K562 (cell line): ENCODE measurements around the gene GAB2. TPM values are rescaled to one million over a fixed set of nuclear protein-coding genes. Genes with fewer than 3 reads are reported as not detected.

Experiments
- ATAC-seq: fragments of 200-7000 bp; cut with Tn5 transposase; 3 replicates; pipeline ENCODE4 v1.9.1; 2020; ENCODE audit warnings: moderate library complexity
- BruUV-seq: library from RNA; stranded (reverse); fragments of 400-500 nt; replicated peaks from 2 replicates; lab custom pipeline; 2021; lab: Mats Ljungman, UMichigan
- CTCF ChIA-PET: fragments of 300-600 bp; formaldehyde crosslinking; extraction: SDS; loops from one replicate; lab custom pipeline; 2021; ENCODE audit warnings: low intra/inter-chr PET ratio; lab: Yijun Ruan, JAX
- POLR2A ChIA-PET: fragments of 300-600, 350-650 bp; sonication (Branson Sonifier 250); formaldehyde crosslinking; extraction: SDS; loops from one replicate; lab custom pipeline; 2021; ENCODE audit warnings: antibody characterized with exemption, inconsistent platforms; lab: Yijun Ruan, JAX
- DNase-seq, 4 experiments: peaks; one replicate each; pipeline versions ENCODE4 v3.0.0 to v3.0.0-alpha.2; 2011 to 2018; ENCODE audit warnings: low spot score in 3 of 4, mixed read lengths in 3 of 4; ENCODE audit errors: extremely low read depth in 1 of 4
- FAIRE-seq: peaks from 2 replicates; lab custom pipeline; 2011; peaks lifted over from hg19 to GRCh38; lab: Jason Lieb, UNC
- H2AFZ ChIP-seq: 2 replicates; pipeline ENCODE4 v1.6.0; 2011; ENCODE audit warnings: low read depth, low read length, control low read depth, inconsistent platforms
- H3K27ac ChIP-seq: fragments of 200-600 bp; 3 replicates; pipeline ENCODE4 v1.8.0; 2011; ENCODE audit warnings: low read depth, mild to moderate bottlenecking, control low read depth, inconsistent platforms, low read length, moderate library complexity, mixed read lengths; ENCODE audit errors: extremely low read depth
- H3K27me3 ChIP-seq, 2 experiments: fragments of 300-600 bp in 1 of 2; 2 replicates in 1 of 2; 3 replicates in 1 of 2; pipeline versions ENCODE4 v1.6.0 to v1.8.0; 2011; ENCODE audit warnings: inconsistent platforms in 2 of 2, low read length in 2 of 2, mild to moderate bottlenecking in 1 of 2, mixed read lengths in 1 of 2, moderate library complexity in 1 of 2; ENCODE audit not compliant: control insufficient read depth in 2 of 2, insufficient read depth in 2 of 2
- H3K36me3 ChIP-seq: fragments of 300-600 bp; 3 replicates; pipeline ENCODE4 v1.8.0; 2011; ENCODE audit warnings: mild to moderate bottlenecking, low read length, inconsistent platforms; ENCODE audit not compliant: control insufficient read depth, insufficient read depth
- H3K4me1 ChIP-seq, 2 experiments: fragments of 200-600 bp in 1 of 2; replicated peaks in 1 of 2; 2 replicates in 1 of 2; 3 replicates in 1 of 2; pipeline versions ENCODE4 v1.5.1 to v1.8.0; 2011; ENCODE audit warnings: inconsistent platforms in 2 of 2, low read length in 2 of 2, mild to moderate bottlenecking in 1 of 2, mixed read lengths in 1 of 2, moderate library complexity in 1 of 2; ENCODE audit not compliant: control insufficient read depth in 2 of 2, insufficient read depth in 2 of 2
- H3K4me2 ChIP-seq: 2 replicates; pipeline ENCODE4 v1.6.1; 2011; ENCODE audit warnings: low read length, control low read depth, inconsistent platforms, mixed read lengths; ENCODE audit not compliant: insufficient read depth
- H3K4me3 ChIP-seq: fragments of 200-600 bp; sonication (generic), shearing (Covaris generic); 2 replicates; pipeline ENCODE4 v1.5.1; 2016; ENCODE audit warnings: control low read depth, inconsistent platforms
- H3K79me2 ChIP-seq: fragments of 200-600 bp; 3 replicates; pipeline ENCODE4 v1.8.0; 2011; ENCODE audit warnings: low read length, inconsistent platforms; ENCODE audit not compliant: control insufficient read depth, insufficient read depth
- H3K9ac ChIP-seq, 2 experiments: 2 replicates each; pipeline versions ENCODE4 v1.6.0 to v1.6.1; 2011; ENCODE audit warnings: low read depth in 2 of 2, low read length in 2 of 2, control low read depth in 1 of 2, inconsistent platforms in 1 of 2, mild to moderate bottlenecking in 1 of 2, mixed read lengths in 1 of 2; ENCODE audit not compliant: insufficient read depth in 1 of 2
- H3K9me1 ChIP-seq: one replicate; pipeline ENCODE4 v1.6.0; 2011; ENCODE audit warnings: inconsistent platforms, mild to moderate bottlenecking, low read length, moderate library complexity; ENCODE audit not compliant: control insufficient read depth, insufficient read depth
- H3K9me3 ChIP-seq: replicated peaks from 2 replicates; pipeline ENCODE4 v1.5.1; 2011; ENCODE audit warnings: low read depth, low read length, inconsistent platforms; ENCODE audit not compliant: control insufficient read depth, insufficient read depth
- H4K20me1 ChIP-seq: replicated peaks from 2 replicates; pipeline ENCODE4 v1.6.1; 2011; ENCODE audit warnings: low read length, inconsistent platforms, mixed read lengths; ENCODE audit not compliant: control insufficient read depth, insufficient read depth
- CBFA2T3 ChIP-seq: fragments of 450-650 bp; IDR thresholded peaks from 2 replicates; pipeline ENCODE4 v1.6.1; 2017
- E4F1 ChIP-seq: fragments of 250-450 bp; sonication (Bioruptor Pico); IDR thresholded peaks from 2 replicates; pipeline ENCODE4 v1.5.0; 2021; ENCODE audit warnings: mild to moderate bottlenecking, borderline replicate concordance
- GATA2 ChIP-seq: sonication (generic); formaldehyde crosslinking; IDR thresholded peaks from 2 replicates; pipeline ENCODE4 v1.4.0; 2020; ENCODE audit warnings: mild to moderate bottlenecking, missing genetic modification reagents
- KLF1 ChIP-seq: fragments of 450-650 bp; IDR thresholded peaks from 2 replicates; pipeline ENCODE4 v1.6.1; 2016; ENCODE audit warnings: missing genetic modification characterization, missing compliant biosample characterization
- SAFB2 ChIP-seq: fragments of 200-400 bp; formaldehyde crosslinking; IDR thresholded peaks from 2 replicates; pipeline ENCODE4 v1.6.1; 2018; ENCODE audit warnings: borderline replicate concordance, low read length, low read depth, moderate library complexity; ENCODE audit not compliant: severe bottlenecking
- TCF3 ChIP-seq: sonication (generic); formaldehyde crosslinking; IDR thresholded peaks from 2 replicates; pipeline ENCODE4 v1.4.0; 2020; ENCODE audit warnings: mild to moderate bottlenecking, missing genetic modification reagents
- ZNF318 ChIP-seq, 2 experiments: fragments of 450-650 bp; IDR thresholded peaks; 2 replicates each; pipeline ENCODE4 v1.6.1; 2016; ENCODE audit warnings: mild to moderate bottlenecking in 2 of 2, borderline replicate concordance in 1 of 2, low read depth in 1 of 2, moderate library complexity in 1 of 2
- ZNF354B ChIP-seq: fragments of 250-450 bp; sonication (Bioruptor Pico); IDR thresholded peaks from 2 replicates; pipeline ENCODE4 v1.4.0; 2020
- WGBS: fragments of 100-300 bp; shearing (Covaris generic); methylation state at CpG from one replicate; pipeline ENCODE4 v1.1.6; 2016; ENCODE audit warnings: low coverage, mixed read lengths; ENCODE audit not compliant: insufficient coverage; ENCODE audit errors: missing lambda C conversion rate; 5-methylcytosine and 5-hydroxymethylcytosine counted together
- in situ Hi-C: fragments of 300-500 bp; cut with MboI; formaldehyde crosslinking; loops from 4 replicates; pipeline ENCODE4 v1.15.0; 2018; ENCODE audit warnings: inconsistent platforms, mixed read lengths
- intact Hi-C: fragments of 100-400 bp; cut with micrococcal nuclease; formaldehyde crosslinking; loops from 2 replicates; pipeline ENCODE4 v1.14.2; 2022
- polyA plus RNA-seq, 8 experiments: library from polyadenylated mRNA; depleted of rRNA in 4 of 8; stranded (reverse) in 5 of 8; unstranded in 3 of 8; fragments of >200 nt; fragmentation: Nextera tagmentation in 2 of 8; fragmentation: Illumina TruSeq in 1 of 8; extraction: Ambion mirVana in 2 of 8; extraction: Trizol in 1 of 8; gene quantifications; 2 replicates each; pipeline versions ENCODE4 v1.2.1 to v1.2.3, GENCODE V29; 2011 to 2014; ENCODE audit warnings: inconsistent platforms in 1 of 8, missing spikeins in 1 of 8
- total RNA-seq, 7 experiments: library from RNA; depleted of rRNA in 6 of 7; stranded (reverse); fragments of >200 nt in 6 of 7; fragmentation: Illumina TruSeq in 2 of 7; extraction: Trizol in 2 of 7; gene quantifications; 2 replicates each; pipeline versions ENCODE4 v1.2.1 to v1.2.3, GENCODE V29; 2011 to 2021; ENCODE audit warnings: low replicate concordance in 1 of 7

GAB2 gene
- total and polyA plus RNA-seq, 9 of the 15 experiments (the other 6 are each of a cell fraction or from before 2014, with no cell fraction given): 2.3 to 35.2 (median 16.1) TPM

DNA sequence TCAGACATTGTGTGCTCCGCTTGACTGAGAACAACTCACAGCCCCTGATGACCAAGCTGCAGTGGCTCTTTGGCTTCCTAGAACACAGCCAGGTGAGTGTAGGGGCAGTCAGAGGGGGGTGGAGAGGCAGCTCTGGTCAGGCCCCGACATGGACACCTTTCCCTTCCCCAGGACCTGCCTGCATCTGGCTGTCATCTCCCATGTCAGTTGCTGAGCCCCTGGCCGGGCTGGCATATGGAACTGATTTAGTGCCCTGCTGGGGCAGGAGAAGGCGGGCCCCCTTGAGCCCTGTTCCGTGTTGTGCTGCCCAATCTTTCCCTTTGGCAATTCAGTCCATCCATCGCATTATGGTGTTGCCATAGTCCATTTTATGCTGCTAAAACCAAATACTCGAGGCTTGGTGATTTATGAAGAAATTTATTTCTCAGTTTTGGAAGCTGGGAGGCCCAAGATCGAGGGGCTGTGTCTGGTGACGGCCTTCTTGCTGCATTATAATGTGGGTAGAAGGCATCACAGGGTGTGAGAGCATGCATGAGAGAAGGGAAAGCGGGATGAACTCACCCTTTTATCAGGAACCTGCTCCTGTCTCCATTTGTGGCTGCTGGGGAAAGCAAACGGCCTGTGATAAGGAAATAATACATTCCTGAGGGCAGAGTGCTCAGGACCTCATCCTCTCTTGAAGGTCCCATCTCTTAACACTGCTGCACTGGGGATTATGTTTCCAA is 209.9 kb downstream of the GAB2 start:
- no peaks in the 10 kb centered on the region for H3K9me3 ChIP-seq
- TF ChIP-seq GATA2 (CRISPR knock-in tag) (0 out of 2 replicates have a peak, but pooled peaks have one; percentile 9), CBFA2T3 (peak; percentile 49), ZNF318 (IDR thresholded peaks at IDR 0.05; ENCODE audit: borderline replicate concordance in 1 of 2, low read depth in 1 of 2) (no peak), SAFB2 (no peak), TCF3 (CRISPR knock-in tag) (peak; percentile 83), E4F1 (CRISPR knock-in tag) (no peak), ZNF354B (CRISPR knock-in tag) (no peak), KLF1 (tag) (no peak)
- no peaks in the 10 kb centered on the region for H3K27me3 ChIP-seq
- peak; percentile 10; the same call in 1 of the 3 replicates for ATAC-seq
- no peak overlapping the region for H3K27ac ChIP-seq
- peak; percentile 66 for FAIRE-seq
- no peaks in the 10 kb centered on the region for H3K9me1 ChIP-seq
- BruUV-seq: no TSS peak
- WGBS: 58% methylated on average over 11 of the region's 11 CpGs
- no peak overlapping the region for H3K4me3 ChIP-seq
- H2AFZ ChIP-seq: no peak overlapping the region
- H3K9ac ChIP-seq: peak overlapping the region in 1 of 2 experiments; percentile 43; a peak in 1 of 4 replicates
- H3K4me1 ChIP-seq: peaks cover 0 to 8% of the 10 kb centered on the region in 2 experiments; a peak in 3 of 5 replicates
- H3K4me2 ChIP-seq: no peak overlapping the region
- intact Hi-C loops: no loop called here
- in situ Hi-C loops: no loop called here
- peaks cover 15% of the 10 kb centered on the region; the same call in 2 of the 3 replicates for H3K36me3 ChIP-seq
- H4K20me1 ChIP-seq: no peaks in the 10 kb centered on the region
- peak in 1 of 4 experiments; percentile 40 for DNase-seq
- ChIA-PET CTCF (no interaction called here), POLR2A (interaction anchor here (1.2 to 2.3 kb wide), 2 partner anchors 11 to 367 kb away, joined by 4 to 8 read pairs; partner anchors contain the start of gene NARS2)
- H3K79me2 ChIP-seq: no peaks in the 10 kb centered on the region
